Breast epithelium (tissue), 4 donors: ENCODE data around the gene TLDC2. TPM values are rescaled to one million over a fixed set of nuclear protein-coding genes. Genes with fewer than 3 reads are reported as not detected.
"Not testable (repeated sequence)": the region's sequence is repeated elsewhere in the genome, so short reads cannot be mapped to it uniquely, and the experiment has no call there.

Source experiments
- DNase-seq, 2 donors: peaks; one replicate each; pipeline ENCODE4 v3.0.0-alpha.2; 2019; ENCODE audit warnings: low spot score in 2 of 2
- H3K27ac ChIP-seq, 2 donors: fragments of 200-600 bp; sonication (generic) in 1 of 2; one replicate each; pipeline ENCODE4 v1.5.1; 2016 to 2019; ENCODE audit warnings: mild to moderate bottlenecking in 1 of 2
- H3K27me3 ChIP-seq, 2 donors: fragments of 200-600 bp; sonication (generic) in 1 of 2; one replicate each; pipeline versions ENCODE4 v1.5.1 to v1.6.0; 2017 to 2019; ENCODE audit warnings: control low read depth in 1 of 2, mild to moderate bottlenecking in 1 of 2
- H3K36me3 ChIP-seq: fragments of 200-600 bp; one replicate; pipeline ENCODE4 v1.5.1; 2019
- H3K4me1 ChIP-seq, 2 donors: fragments of 200-600 bp; sonication (generic); one replicate each; pipeline ENCODE4 v1.5.1; 2016 to 2019; ENCODE audit warnings: control low read depth in 1 of 2
- H3K4me3 ChIP-seq, 3 donors: fragments of 200-600 bp; sonication (generic); 1 replicate in 2 of 3; 2 replicates in 1 of 3; pipeline ENCODE4 v1.5.1; 2016 to 2019; ENCODE audit warnings: mild to moderate bottlenecking in 3 of 3, moderate library complexity in 2 of 3
- H3K9me3 ChIP-seq, 2 donors: fragments of 200-600 bp; sonication (generic) in 1 of 2; one replicate each; pipeline ENCODE4 v1.5.1; 2016 to 2019; ENCODE audit warnings: control low read depth in 1 of 2
- POLR2A ChIP-seq: fragments of 450-650 bp; IDR thresholded peaks from one replicate; pipeline ENCODE4 v1.6.1; 2016; ENCODE audit warnings: antibody characterized with exemption, mild to moderate bottlenecking, moderate library complexity
- POLR2AphosphoS5 ChIP-seq, 3 donors: sonication (generic); formaldehyde crosslinking; IDR thresholded peaks; one replicate each; pipeline ENCODE4 v1.6.1; 2017; ENCODE audit warnings: antibody characterized with exemption in 3 of 3
- intact Hi-C: fragments of 100-400 bp; cut with DNase I; formaldehyde crosslinking; loops from one replicate; pipeline ENCODE4 v1.15.1; 2023; ENCODE audit warnings: low total_unique reads
- total RNA-seq, 3 donors: library from RNA; depleted of rRNA; stranded (reverse); fragments of >200 nt; gene quantifications; one replicate each; pipeline ENCODE4 v1.1.0, GENCODE V29; 2016
- TF ChIP-seq, protein P1 (sequence below), 3 donors: fragments of 450-650 bp; IDR thresholded peaks; one replicate each; pipeline ENCODE4 v1.5.1; 2016 to 2017; ENCODE audit warnings: antibody characterized with exemption in 3 of 3, mild to moderate bottlenecking in 3 of 3, moderate library complexity in 3 of 3

The TLDC2 gene
- total RNA-seq, 3 donors from 2014 or later = 1.1 TPM; not detected in 2

GRCh38 chr20:36836591-36837269 is 39.2 kb upstream of the TLDC2 start:
- TF ChIP-seq, protein P1, sequence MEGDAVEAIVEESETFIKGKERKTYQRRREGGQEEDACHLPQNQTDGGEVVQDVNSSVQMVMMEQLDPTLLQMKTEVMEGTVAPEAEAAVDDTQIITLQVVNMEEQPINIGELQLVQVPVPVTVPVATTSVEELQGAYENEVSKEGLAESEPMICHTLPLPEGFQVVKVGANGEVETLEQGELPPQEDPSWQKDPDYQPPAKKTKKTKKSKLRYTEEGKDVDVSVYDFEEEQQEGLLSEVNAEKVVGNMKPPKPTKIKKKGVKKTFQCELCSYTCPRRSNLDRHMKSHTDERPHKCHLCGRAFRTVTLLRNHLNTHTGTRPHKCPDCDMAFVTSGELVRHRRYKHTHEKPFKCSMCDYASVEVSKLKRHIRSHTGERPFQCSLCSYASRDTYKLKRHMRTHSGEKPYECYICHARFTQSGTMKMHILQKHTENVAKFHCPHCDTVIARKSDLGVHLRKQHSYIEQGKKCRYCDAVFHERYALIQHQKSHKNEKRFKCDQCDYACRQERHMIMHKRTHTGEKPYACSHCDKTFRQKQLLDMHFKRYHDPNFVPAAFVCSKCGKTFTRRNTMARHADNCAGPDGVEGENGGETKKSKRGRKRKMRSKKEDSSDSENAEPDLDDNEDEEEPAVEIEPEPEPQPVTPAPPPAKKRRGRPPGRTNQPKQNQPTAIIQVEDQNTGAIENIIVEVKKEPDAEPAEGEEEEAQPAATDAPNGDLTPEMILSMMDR (IDR thresholded peaks at IDR 0.05) = no peak
- TF ChIP-seq POLR2AphosphoS5 (IDR thresholded peaks at IDR 0.05) (no peak), POLR2A (no peak)
- Histone ChIP-seq H3K4me1 (peaks cover 0 to 1% of the 10 kb centered on the region in 2 donors), H3K9me3 (no peaks in the 10 kb centered on the region), H3K4me3 (no peak overlapping the region), H3K27me3 (no peaks in the 10 kb centered on the region), H3K27ac (peak overlapping the region; percentile 46 to 63), H3K36me3 (no peaks in the 10 kb centered on the region)
- DNase-seq = no peak
- intact Hi-C loops = no loop called here

DNA sequence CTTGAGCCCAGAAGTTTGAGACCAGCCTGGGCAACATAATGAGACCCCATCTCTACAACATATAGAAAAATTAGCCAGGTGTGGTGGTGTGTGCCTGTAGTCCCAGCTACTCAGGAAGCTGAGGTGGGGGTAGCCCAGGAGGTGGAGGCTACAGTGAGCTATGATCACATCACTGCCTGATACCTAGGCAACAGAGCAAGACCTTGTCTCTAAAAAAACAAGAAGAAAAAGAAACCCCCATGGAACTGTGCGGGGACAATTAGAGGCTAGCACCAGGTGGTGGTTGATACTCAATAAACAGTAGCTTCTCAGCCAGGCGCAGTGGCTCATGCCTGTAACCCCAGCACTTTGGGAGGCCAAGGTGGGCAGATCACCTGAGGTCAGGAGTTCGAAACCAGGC is 37.6 kb upstream of the TLDC2 start:
- H3K27ac ChIP-seq, H3K4me1 ChIP-seq, DNase-seq, H3K9me3 ChIP-seq, intact Hi-C loops, H3K27me3 ChIP-seq, H3K4me3 ChIP-seq, H3K36me3 ChIP-seq: not testable (repeated sequence)

DNA sequence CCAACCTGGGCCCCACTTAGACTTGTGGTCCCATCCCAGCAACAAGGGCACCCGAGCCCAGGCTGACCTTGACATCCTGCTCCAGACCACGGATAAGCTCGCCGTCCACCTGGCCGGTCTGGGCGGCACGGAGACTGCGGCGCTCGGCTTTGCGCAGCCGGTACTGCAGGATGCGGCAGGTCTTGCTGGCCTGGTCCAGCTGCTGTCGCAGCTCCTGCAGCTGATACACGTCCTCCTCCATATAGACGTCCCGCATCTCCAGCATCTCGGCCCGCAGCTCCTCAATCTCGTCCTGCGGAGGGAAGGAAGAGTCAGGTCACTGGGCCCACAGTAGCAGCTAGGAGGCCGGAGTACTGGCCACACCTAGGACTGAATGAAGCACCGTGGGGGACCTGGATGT is 36.8 kb upstream of the TLDC2 start:
- Histone ChIP-seq H3K9me3 (no peaks in the 10 kb centered on the region), H3K36me3 (no peaks in the 10 kb centered on the region), H3K4me1 (no peaks in the 10 kb centered on the region), H3K4me3 (no peak overlapping the region), H3K27ac (no peak overlapping the region), H3K27me3 (no peaks in the 10 kb centered on the region)
- intact Hi-C loops = no loop called here
- TF ChIP-seq, protein P1 (IDR thresholded peaks at IDR 0.05) = no peak
- TF ChIP-seq POLR2AphosphoS5 (IDR thresholded peaks at IDR 0.05) = no peak
- no peak for TF ChIP-seq POLR2A
- no peak for DNase-seq

DNA sequence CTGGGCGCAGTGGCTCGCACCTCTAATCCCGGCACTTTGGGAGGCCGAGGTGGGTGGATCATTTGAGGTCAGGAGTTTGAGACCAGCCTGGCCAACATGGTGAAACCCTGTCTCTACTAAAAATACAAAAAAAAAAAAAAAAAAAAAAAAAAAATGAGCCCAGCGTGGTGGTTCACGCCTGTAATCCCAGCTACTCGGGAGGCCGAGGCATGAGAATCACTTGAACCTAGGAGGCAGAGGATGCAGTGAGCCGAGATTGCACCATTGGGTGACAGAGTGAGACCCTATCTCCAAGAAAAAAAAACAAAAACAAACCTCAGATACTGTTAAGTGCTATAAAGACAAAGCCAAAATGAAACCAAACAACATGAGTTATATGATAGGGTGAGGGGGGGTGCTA is 34.9 kb upstream of the TLDC2 start:
- peak overlapping the region; percentile 29 to 81 for H3K27ac ChIP-seq
- H3K4me3 ChIP-seq, H3K27me3 ChIP-seq, intact Hi-C loops, H3K36me3 ChIP-seq, DNase-seq, H3K4me1 ChIP-seq, H3K9me3 ChIP-seq: not testable (repeated sequence)

GRCh38 chr20:36845288-36845971 is 30.5 kb upstream of the TLDC2 start:
- no peaks in the 10 kb centered on the region for H3K27me3 ChIP-seq
- intact Hi-C loops = no loop called here
- no peaks in the 10 kb centered on the region for H3K9me3 ChIP-seq
- DNase-seq = no peak
- H3K4me3 ChIP-seq = no peak overlapping the region
- peaks cover 3 to 4% of the 10 kb centered on the region in 2 donors for H3K4me1 ChIP-seq
- H3K36me3 ChIP-seq = no peaks in the 10 kb centered on the region
- peak overlapping the region; percentile 79 to 94 for H3K27ac ChIP-seq
- no peak for TF ChIP-seq POLR2A
- TF ChIP-seq, protein P1 (IDR thresholded peaks at IDR 0.05) = no peak
- TF ChIP-seq POLR2AphosphoS5 (IDR thresholded peaks at IDR 0.05) = no peak

- H3K27me3 ChIP-seq = no peaks in the 10 kb centered on the region
- H3K9me3 ChIP-seq = no peaks in the 10 kb centered on the region
- H3K27ac ChIP-seq = peak overlapping the region; percentile 79 to 94
- DNase-seq = peak; percentile 63 to 72
- TF ChIP-seq POLR2A = no peak
- TF ChIP-seq POLR2AphosphoS5 (IDR thresholded peaks at IDR 0.05) = peak; percentile 37 to 74 (median 54)
- TF ChIP-seq, protein P1 (IDR thresholded peaks at IDR 0.05) = no peak
- no peaks in the 10 kb centered on the region for H3K36me3 ChIP-seq
- H3K4me1 ChIP-seq = peaks cover 4 to 5% of the 10 kb centered on the region in 2 donors
- H3K4me3 ChIP-seq = peak overlapping the region in 1 of 3 donors; percentile 2
- intact Hi-C loops = no loop called here
Observed at GRCh38 chr20:36847009-36847709, 28.8 kb upstream of the TLDC2 start.
